ENCODE data around the gene CLN3. TPM values are rescaled to one million over a fixed set of nuclear protein-coding genes. Genes with fewer than 3 reads are reported as not detected.
A peak's percentile ranks its signal among the peaks of the same experiment; 100 is the strongest.

CLN3 gene
- total and polyA plus RNA-seq, 2 of the 13 experiments (the other 11 are each of a cell fraction or from before 2014, with no cell fraction given), result 23.4 to 46.8 TPM

- FAIRE-seq (no peak), DNase-seq (ENCODE audit: low spot score) (no peak), ATAC-seq (no peak)
- Histone ChIP-seq H3K79me2 (ENCODE audit: insufficient read depth, low read length) (peaks cover 12% of the 10 kb centered on the region), H4K20me1 (ENCODE audit: insufficient read depth, low read length) (no peaks in the 10 kb centered on the region), H3K9ac (ENCODE audit: insufficient read depth, low read depth, low read length) (peak overlapping the region; percentile 78), H3K27me3 (ENCODE audit: control insufficient read depth in 1 of 2, insufficient read depth in 2 of 2, low read length in 2 of 2) (no peaks in the 10 kb centered on the region), H3K27ac (ENCODE audit: extremely low read length, insufficient read depth, low read length) (peak overlapping the region; percentile 78), H3K36me3 (replicated peaks in 1 of 2; ENCODE audit: control insufficient read depth in 1 of 2, insufficient read depth in 2 of 2, low read length in 2 of 2) (peaks cover 0 to 3% of the 10 kb centered on the region in 2 experiments; a peak in 1 of 5 replicates), H2AFZ (ENCODE audit: low read length) (peak overlapping the region; percentile 12), H3K9me3 (ENCODE audit: low read length) (no peaks in the 10 kb centered on the region), H3K4me2 (ENCODE audit: low read depth, low read length) (peak overlapping the region; percentile 98), H3K4me1 (ENCODE audit: insufficient read depth, low read length) (peaks cover 74% of the 10 kb centered on the region), H3K4me3 (replicated peaks in 1 of 3; ENCODE audit: insufficient read depth in 1 of 3, low read depth in 2 of 3, low read length in 3 of 3) (peak overlapping the region; percentile 60 to 76 (median 62))
- POLR2A ChIA-PET, result interaction anchor here (0.8 to 3.7 kb wide), 9 partner anchors 9 to 79 kb away, joined by 3 to 23 read pairs (median 5); partner anchors contain the start of genes CLN3, SGF29, SULT1A1 and SULT1A2
- no TSS peak for BruUV-seq (replicated peaks)
- in situ Hi-C loops (cut with HindIII; ENCODE audit: extremely low pct_ligation_motif_present, low pct_unique_long_range_greater_than_20kb) (no loop called here), intact Hi-C loops (cut with micrococcal nuclease; ENCODE audit: unreplicated experiment) (no loop called here)
- WGBS (ENCODE audit: low lambda C conversion rate), result 76% methylated on average over 13 of the region's 13 CpGs
- CTCF ChIA-PET (ENCODE audit: low intra/inter-chr PET ratio, low total read pairs), result no interaction called here
- no peak for TF ChIP-seq DZIP1 (CRISPR knock-in tag; IDR thresholded peaks at IDR 0.05)
- TF ChIP-seq ZNF772 (CRISPR knock-in tag; IDR thresholded peaks at IDR 0.05), result no peak
- TF ChIP-seq PHF20 (CRISPR knock-in tag; IDR thresholded peaks at IDR 0.05), result 0 out of 2 replicates have a peak, but pooled peaks have one; percentile 23
- TF ChIP-seq SRSF1 (optimal IDR thresholded peaks at IDR 0.05; ENCODE audit: low read depth, low read length), result no peak
- TF ChIP-seq ZSCAN31 (CRISPR knock-in tag; IDR thresholded peaks at IDR 0.05; ENCODE audit: low read depth), result no peak
- no peak for TF ChIP-seq ZFP62 (CRISPR knock-in tag; IDR thresholded peaks at IDR 0.05)
- peak; percentile 46; the same call in 1 of the 2 replicates for TF ChIP-seq ADNP (CRISPR knock-in tag; IDR thresholded peaks at IDR 0.05)
- TF ChIP-seq ZBTB44 (CRISPR knock-in tag; IDR thresholded peaks at IDR 0.05), result no peak
- peak; percentile 93 for TF ChIP-seq ZNF770 (CRISPR knock-in tag; IDR thresholded peaks at IDR 0.05)
- no peak for TF ChIP-seq KDM5B (CRISPR knock-in tag; IDR thresholded peaks at IDR 0.05; ENCODE audit: borderline replicate concordance)
- no peak for TF ChIP-seq SAP130 (CRISPR knock-in tag; IDR thresholded peaks at IDR 0.05; ENCODE audit: low read depth)
- no peak for TF ChIP-seq FLYWCH1 (CRISPR knock-in tag; IDR thresholded peaks at IDR 0.05)
- no peak for TF ChIP-seq MED1 (CRISPR knock-in tag; IDR thresholded peaks at IDR 0.05)
- no peak for TF ChIP-seq PCBP1 (IDR thresholded peaks at IDR 0.05; ENCODE audit: borderline replicate concordance, low read depth, low read length)
- no peak for TF ChIP-seq NBN (conservative IDR thresholded peaks at IDR 0.05)
- no peak for TF ChIP-seq ISX (CRISPR knock-in tag; conservative IDR thresholded peaks at IDR 0.05)
- TF ChIP-seq ZNF136 (CRISPR knock-in tag; IDR thresholded peaks at IDR 0.05; ENCODE audit: low read depth), result no peak
- TF ChIP-seq ZBTB8A (CRISPR knock-in tag; IDR thresholded peaks at IDR 0.05; ENCODE audit: borderline replicate concordance, low read depth), result no peak; the same call in 1 of the 2 replicates
- peak; percentile 13; the same call in 1 of the 2 replicates for TF ChIP-seq NR2C2 (CRISPR knock-in tag; IDR thresholded peaks at IDR 0.05; ENCODE audit: borderline replicate concordance)
Measured at GRCh38 chr16:28537964-28538732, 46.3 kb upstream of the CLN3 start.

Measured in HepG2 (cell line).